Lung (tissue), 12 donors: Measurements from ENCODE around the gene NT5DC3. TPM values are rescaled to one million over a fixed set of nuclear protein-coding genes. Genes with fewer than 3 reads are reported as not detected.

ENCODE experiments used
- ATAC-seq: fragments of 200-7000 bp; cut with Tn5 transposase; one replicate; pipeline ENCODE4 v1.9.1; 2020; ENCODE audit warnings: moderate number of reproducible peaks; ENCODE audit not compliant: insufficient read depth, low FRiP score
- DNase-seq, 3 donors: peaks; one replicate each; pipeline ENCODE4 v3.0.0-alpha.2; 2013 to 2017
- H3K27ac ChIP-seq, 2 donors: one replicate each; pipeline ENCODE4 v1.5.1; 2013; ENCODE audit warnings: mild to moderate bottlenecking in 2 of 2, moderate library complexity in 2 of 2, control low read depth in 1 of 2, inconsistent platforms in 1 of 2, low read depth in 1 of 2, low read length in 1 of 2
- H3K27me3 ChIP-seq, 3 donors: one replicate each; pipeline ENCODE4 v1.5.1; 2013; ENCODE audit warnings: low read length in 2 of 3; ENCODE audit not compliant: control insufficient read depth in 3 of 3, insufficient read depth in 3 of 3
- H3K36me3 ChIP-seq, 4 donors: one replicate each; pipeline ENCODE4 v1.5.1; 2013; ENCODE audit warnings: low read length in 4 of 4, mild to moderate bottlenecking in 1 of 4, moderate library complexity in 1 of 4; ENCODE audit not compliant: control insufficient read depth in 4 of 4, insufficient read depth in 4 of 4
- H3K4me1 ChIP-seq, 5 donors: one replicate each; pipeline ENCODE4 v1.5.1; 2013; ENCODE audit warnings: low read length in 5 of 5, mild to moderate bottlenecking in 2 of 5, moderate library complexity in 1 of 5; ENCODE audit not compliant: control insufficient read depth in 5 of 5, insufficient read depth in 5 of 5
- H3K4me3 ChIP-seq: one replicate; pipeline ENCODE4 v1.5.1; 2013; ENCODE audit warnings: mild to moderate bottlenecking, control low read depth, moderate library complexity
- H3K9ac ChIP-seq, 2 donors: one replicate each; pipeline ENCODE4 v1.5.1; 2013; ENCODE audit warnings: low read length in 2 of 2, control low read depth in 1 of 2; ENCODE audit not compliant: insufficient read depth in 1 of 2
- H3K9me3 ChIP-seq, 4 donors: one replicate each; pipeline ENCODE4 v1.5.1; 2013; ENCODE audit warnings: low read length in 3 of 4, mild to moderate bottlenecking in 1 of 4, moderate library complexity in 1 of 4; ENCODE audit not compliant: control insufficient read depth in 4 of 4, insufficient read depth in 3 of 4
- CTCF ChIP-seq: IDR thresholded peaks from 2 replicates; pipeline ENCODE4 v1.5.1; 2012; ENCODE audit warnings: mild to moderate bottlenecking; ENCODE audit errors: control extremely low read depth, extremely low read depth
- WGBS, 2 donors: extraction: QIAGEN DNeasy Blood & Tissue Kit; methylation state at CpG; one replicate each; pipeline ENCODE4 v1.1.7; 2013; 5-methylcytosine and 5-hydroxymethylcytosine counted together
- polyA plus RNA-seq, 2 donors: library from polyadenylated mRNA; stranded (reverse); fragments of 200-250 nt; gene quantifications; one replicate each; pipeline ENCODE4 v1.2.1, GENCODE V29; 2013
- total RNA-seq, 2 donors: library from RNA; depleted of rRNA in 1 of 2; stranded (reverse); fragments of >200 nt in 1 of 2; gene quantifications; one replicate each; pipeline ENCODE4 v1.2.1, GENCODE V29; 2014 to 2021
- donor health status: control.
- donor health status: control.
- donor health status: Bipolar disorder and iron deficiency.
- donor health status: healthy.
- donor health status: DM: yes; HTN: yes; CAD: no.

Gene NT5DC3
- total and polyA plus RNA-seq, 4 donors: 0.93 to 12.3 (median 3.6) TPM

GRCh38 chr12:103814436-103814835, 26.6 kb downstream of the NT5DC3 start:
- WGBS, 2 donors: 56 to 66% methylated on average over 3 of the region's 3 CpGs
- no peak overlapping the region for H3K9ac ChIP-seq
- H3K27ac ChIP-seq: no peak overlapping the region

GRCh38 chr12:103813949-103814348, 27.1 kb downstream of the NT5DC3 start:
- ATAC-seq: no peak

More at GRCh38 chr12:103814436-103814835, 26.6 kb downstream of the NT5DC3 start:
- no peaks in the 10 kb centered on the region for H3K27me3 ChIP-seq
- no peak for TF ChIP-seq CTCF
- no peak for DNase-seq
- no peaks in the 10 kb centered on the region for H3K4me1 ChIP-seq
- ATAC-seq: no peak
- H3K36me3 ChIP-seq: no peaks in the 10 kb centered on the region
- H3K4me3 ChIP-seq: no peak overlapping the region
- H3K9me3 ChIP-seq: no peaks in the 10 kb centered on the region

GRCh38 chr12:103813426-103813825, 27.6 kb downstream of the NT5DC3 start:
- WGBS, 2 donors: 95 to 96% methylated on average over 3 of the region's 3 CpGs
- H3K36me3 ChIP-seq: no peaks in the 10 kb centered on the region
- no peak overlapping the region for H3K27ac ChIP-seq
- DNase-seq (no peak), ATAC-seq (no peak)
- TF ChIP-seq CTCF: no peak
- H3K4me3 ChIP-seq: no peak overlapping the region
- H3K9ac ChIP-seq: no peak overlapping the region
- no peaks in the 10 kb centered on the region for H3K4me1 ChIP-seq
- H3K27me3 ChIP-seq: no peaks in the 10 kb centered on the region
- no peaks in the 10 kb centered on the region for H3K9me3 ChIP-seq

More at GRCh38 chr12:103813949-103814348, 27.1 kb downstream of the NT5DC3 start:
- H3K27me3 ChIP-seq: no peaks in the 10 kb centered on the region
- no peak overlapping the region for H3K9ac ChIP-seq
- H3K27ac ChIP-seq: no peak overlapping the region
- H3K4me1 ChIP-seq: no peaks in the 10 kb centered on the region
- TF ChIP-seq CTCF: no peak
- no peaks in the 10 kb centered on the region for H3K36me3 ChIP-seq
- WGBS, 2 donors: 64 to 79% methylated on average over 4 of the region's 4 CpGs
- no peaks in the 10 kb centered on the region for H3K9me3 ChIP-seq
- H3K4me3 ChIP-seq: no peak overlapping the region
- no peak for DNase-seq

- no peaks in the 10 kb centered on the region for H3K9me3 ChIP-seq
- no peak overlapping the region for H3K9ac ChIP-seq
- 97 to 100% methylated on average over 1 of the region's 1 CpG for WGBS, 2 donors
- H3K4me1 ChIP-seq: no peaks in the 10 kb centered on the region
- no peaks in the 10 kb centered on the region for H3K36me3 ChIP-seq
- H3K27ac ChIP-seq: no peak overlapping the region
- no peak for ATAC-seq
- no peaks in the 10 kb centered on the region for H3K27me3 ChIP-seq
- DNase-seq: no peak
- H3K4me3 ChIP-seq: no peak overlapping the region
- no peak for TF ChIP-seq CTCF
Measured at GRCh38 chr12:103812789-103813188, 28.2 kb downstream of the NT5DC3 start.
